Measurements from ENCODE around the gene SLC37A1.

DNA sequence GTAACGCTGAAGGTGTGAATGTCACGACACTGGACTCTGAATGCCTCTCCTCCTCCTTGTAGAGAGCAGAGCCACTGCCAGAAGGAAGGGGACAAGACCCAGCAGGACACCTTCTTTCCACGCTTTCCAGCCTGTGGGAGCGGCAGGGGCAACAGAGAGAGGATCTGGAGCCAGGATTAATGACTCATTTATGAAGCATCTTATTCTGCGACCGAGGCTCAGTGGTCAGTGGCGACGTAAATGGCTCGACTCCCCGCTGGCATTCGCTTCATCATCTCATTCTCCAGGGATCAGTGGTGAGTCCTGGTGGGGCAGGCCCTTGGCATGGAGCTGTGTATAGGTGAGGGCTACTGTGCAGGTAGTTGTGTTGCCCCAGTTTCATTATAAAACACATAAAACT is 4.6 kb downstream of the SLC37A1 start:
- TF ChIP-seq POLR2A (IDR thresholded peaks at IDR 0.05) (no peak), POLR2AphosphoS5 (IDR thresholded peaks at IDR 0.05) (no peak), EP300 (IDR thresholded peaks at IDR 0.05) (no peak)
- TF ChIP-seq, protein P1, sequence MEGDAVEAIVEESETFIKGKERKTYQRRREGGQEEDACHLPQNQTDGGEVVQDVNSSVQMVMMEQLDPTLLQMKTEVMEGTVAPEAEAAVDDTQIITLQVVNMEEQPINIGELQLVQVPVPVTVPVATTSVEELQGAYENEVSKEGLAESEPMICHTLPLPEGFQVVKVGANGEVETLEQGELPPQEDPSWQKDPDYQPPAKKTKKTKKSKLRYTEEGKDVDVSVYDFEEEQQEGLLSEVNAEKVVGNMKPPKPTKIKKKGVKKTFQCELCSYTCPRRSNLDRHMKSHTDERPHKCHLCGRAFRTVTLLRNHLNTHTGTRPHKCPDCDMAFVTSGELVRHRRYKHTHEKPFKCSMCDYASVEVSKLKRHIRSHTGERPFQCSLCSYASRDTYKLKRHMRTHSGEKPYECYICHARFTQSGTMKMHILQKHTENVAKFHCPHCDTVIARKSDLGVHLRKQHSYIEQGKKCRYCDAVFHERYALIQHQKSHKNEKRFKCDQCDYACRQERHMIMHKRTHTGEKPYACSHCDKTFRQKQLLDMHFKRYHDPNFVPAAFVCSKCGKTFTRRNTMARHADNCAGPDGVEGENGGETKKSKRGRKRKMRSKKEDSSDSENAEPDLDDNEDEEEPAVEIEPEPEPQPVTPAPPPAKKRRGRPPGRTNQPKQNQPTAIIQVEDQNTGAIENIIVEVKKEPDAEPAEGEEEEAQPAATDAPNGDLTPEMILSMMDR (IDR thresholded peaks at IDR 0.05): no peak

Measured in sigmoid colon (tissue), 4 donors.